Esophagus muscularis mucosa (tissue), 4 donors: ENCODE results near the gene RTTN. TPM values are rescaled to one million over a fixed set of nuclear protein-coding genes. Genes with fewer than 3 reads are reported as not detected.

Experiments
- DNase-seq: peaks from one replicate; pipeline ENCODE4 v3.0.0-alpha.2; 2017; ENCODE audit errors: extremely low spot score
- H3K27ac ChIP-seq, 4 donors: fragments of 200-600 bp; sonication (generic); replicated peaks in 1 of 4; 1 replicate in 3 of 4; 2 replicates in 1 of 4; pipeline ENCODE4 v1.5.1; 2016 to 2019; ENCODE audit warnings: mild to moderate bottlenecking in 1 of 4
- H3K27me3 ChIP-seq, 4 donors: fragments of 200-600 bp; sonication (generic); one replicate each; pipeline versions ENCODE4 v1.5.1 to v1.6.0; 2016 to 2019
- H3K36me3 ChIP-seq, 4 donors: fragments of 200-600 bp; sonication (generic); one replicate each; pipeline ENCODE4 v1.5.1; 2016 to 2019
- H3K4me1 ChIP-seq, 4 donors: fragments of 200-600 bp; sonication (generic); one replicate each; pipeline ENCODE4 v1.5.1; 2016 to 2019
- H3K4me3 ChIP-seq, 4 donors: fragments of 200-600 bp; sonication (generic); 1 replicate in 2 of 4; 2 replicates in 2 of 4; pipeline ENCODE4 v1.5.1; 2016 to 2019; ENCODE audit warnings: mild to moderate bottlenecking in 4 of 4, moderate library complexity in 1 of 4
- H3K9me3 ChIP-seq, 4 donors: fragments of 200-600 bp; sonication (generic); 1 replicate in 3 of 4; 2 replicates in 1 of 4; pipeline ENCODE4 v1.5.1; 2016 to 2019
- CTCF ChIP-seq, 3 experiments: fragments of 200-600 bp in 2 of 3; fragments of 450-650 bp in 1 of 3; sonication (generic) in 2 of 3; IDR thresholded peaks; one replicate each; pipeline ENCODE4 v1.5.1; 2017 to 2019; ENCODE audit warnings: antibody characterized with exemption in 3 of 3, mild to moderate bottlenecking in 2 of 3, moderate library complexity in 1 of 3
- EP300 ChIP-seq: sonication (generic); formaldehyde crosslinking; IDR thresholded peaks from one replicate; pipeline ENCODE4 v1.6.1; 2017; ENCODE audit warnings: antibody characterized with exemption
- POLR2A ChIP-seq: fragments of 450-650 bp; IDR thresholded peaks from one replicate; pipeline ENCODE4 v1.6.1; 2017; ENCODE audit warnings: antibody characterized with exemption, moderate library complexity, mild to moderate bottlenecking, low read depth
- POLR2AphosphoS5 ChIP-seq, 2 donors: sonication (generic); formaldehyde crosslinking; IDR thresholded peaks; one replicate each; pipeline ENCODE4 v1.6.1; 2017; ENCODE audit warnings: antibody characterized with exemption in 2 of 2
- WGBS: methylation state at CpG from one replicate; pipeline ENCODE4 v1.1.5; 2018; 5-methylcytosine and 5-hydroxymethylcytosine counted together
- intact Hi-C: fragments of 100-400 bp; cut with DNase I; formaldehyde crosslinking; loops from one replicate; pipeline ENCODE4 v1.15.1; 2023
- total RNA-seq, 4 donors: library from RNA; depleted of rRNA; stranded (reverse); fragments of >200 nt; gene quantifications; one replicate each; pipeline versions ENCODE4 v1.1.0 to v1.2.1, GENCODE V29; 2016

The RTTN gene
- total RNA-seq, 4 donors from 2014 or later, result 6.7 to 18.7 (median 7.3) TPM

DNA sequence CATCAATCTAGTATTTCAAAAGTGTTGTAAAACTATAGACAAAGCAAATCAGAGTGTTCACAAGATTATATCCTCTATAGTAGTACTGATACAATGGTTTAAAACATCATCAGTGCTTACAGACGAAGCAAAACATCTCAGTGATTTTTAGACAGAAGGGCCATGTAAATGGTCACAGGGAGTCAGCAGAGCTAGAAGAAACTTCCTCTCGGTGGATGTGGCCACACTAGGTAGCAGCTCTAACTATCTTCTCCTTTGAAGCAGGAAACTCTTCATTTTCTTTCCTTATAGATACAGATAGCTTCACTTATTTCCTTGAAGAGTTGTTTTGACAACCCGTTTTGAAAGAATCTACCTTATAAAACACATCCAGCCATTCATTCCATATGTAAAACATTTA lies 177.4 kb downstream of the RTTN start:
- 91% methylated on average over 3 of the region's 3 CpGs for WGBS
- Histone ChIP-seq H3K9me3 (no peaks in the 10 kb centered on the region), H3K4me1 (no peaks in the 10 kb centered on the region), H3K27ac (no peak overlapping the region), H3K36me3 (peaks cover 0 to 44% (median 20%) of the 10 kb centered on the region in 4 donors), H3K4me3 (no peak overlapping the region), H3K27me3 (no peaks in the 10 kb centered on the region)
- intact Hi-C loops, result no loop called here
- no peak for DNase-seq
- no peak for TF ChIP-seq POLR2AphosphoS5 (IDR thresholded peaks at IDR 0.05)
- TF ChIP-seq POLR2A, result no peak
- TF ChIP-seq EP300, result no peak
- no peak for TF ChIP-seq CTCF (IDR thresholded peaks at IDR 0.05)

- no peak for DNase-seq
- no peak overlapping the region for H3K4me3 ChIP-seq
- TF ChIP-seq CTCF (IDR thresholded peaks at IDR 0.05), result no peak
- no peaks in the 10 kb centered on the region for H3K9me3 ChIP-seq
- H3K27ac ChIP-seq, result no peak overlapping the region
- 78% methylated on average over 5 of the region's 5 CpGs for WGBS
- intact Hi-C loops, result no loop called here
- H3K4me1 ChIP-seq, result no peaks in the 10 kb centered on the region
- H3K27me3 ChIP-seq, result no peaks in the 10 kb centered on the region
- peaks cover 0 to 64% (median 31%) of the 10 kb centered on the region in 4 donors for H3K36me3 ChIP-seq
Observed at GRCh38 chr18:70025580-70025979, 179.9 kb downstream of the RTTN start.

- TF ChIP-seq POLR2AphosphoS5 (IDR thresholded peaks at IDR 0.05), result no peak
- no peak for TF ChIP-seq CTCF (IDR thresholded peaks at IDR 0.05)
- no peak for TF ChIP-seq POLR2A
- DNase-seq, result no peak
- Histone ChIP-seq H3K9me3 (no peaks in the 10 kb centered on the region), H3K27me3 (no peaks in the 10 kb centered on the region), H3K4me3 (no peak overlapping the region), H3K27ac (no peak overlapping the region), H3K4me1 (no peaks in the 10 kb centered on the region), H3K36me3 (peaks cover 0 to 68% (median 37%) of the 10 kb centered on the region in 4 donors)
- intact Hi-C loops, result no loop called here
- 100% methylated on average over 3 of the region's 3 CpGs for WGBS
Observed at GRCh38 chr18:70024829-70025228, 180.7 kb downstream of the RTTN start.

GRCh38 chr18:70024093-70024492 lies 181.4 kb downstream of the RTTN start:
- Histone ChIP-seq H3K4me3 (no peak overlapping the region), H3K27me3 (no peaks in the 10 kb centered on the region), H3K36me3 (peaks cover 0 to 61% (median 33%) of the 10 kb centered on the region in 4 donors), H3K4me1 (no peaks in the 10 kb centered on the region), H3K27ac (no peak overlapping the region), H3K9me3 (no peaks in the 10 kb centered on the region)
- intact Hi-C loops, result no loop called here
- no peak for TF ChIP-seq CTCF (IDR thresholded peaks at IDR 0.05)
- TF ChIP-seq POLR2A, result no peak
- TF ChIP-seq EP300, result no peak
- no peak for TF ChIP-seq POLR2AphosphoS5 (IDR thresholded peaks at IDR 0.05)
- DNase-seq, result no peak
- 96% methylated on average over 2 of the region's 2 CpGs for WGBS

GRCh38 chr18:70022636-70023035 lies 182.9 kb downstream of the RTTN start:
- intact Hi-C loops, result no loop called here
- Histone ChIP-seq H3K4me3 (no peak overlapping the region), H3K9me3 (no peaks in the 10 kb centered on the region), H3K27me3 (no peaks in the 10 kb centered on the region), H3K36me3 (peaks cover 0 to 53% (median 28%) of the 10 kb centered on the region in 4 donors), H3K27ac (no peak overlapping the region), H3K4me1 (no peaks in the 10 kb centered on the region)
- no peak for DNase-seq
- TF ChIP-seq CTCF (IDR thresholded peaks at IDR 0.05) (no peak), POLR2A (no peak), POLR2AphosphoS5 (IDR thresholded peaks at IDR 0.05) (no peak), EP300 (no peak)
- 98% methylated on average over 3 of the region's 3 CpGs for WGBS
